GM21526 (cell line): ENCODE results near the gene ABHD8.
"Not testable (repeated sequence)": the region's sequence is repeated elsewhere in the genome, so short reads cannot be mapped to it uniquely, and the experiment has no call there.

ENCODE experiments used
- ATAC-seq: cut with Tn5 transposase; IDR thresholded peaks from one replicate; pipeline ENCODE4 v1.9.1; 2021; ENCODE audit warnings: moderate library complexity; ENCODE audit not compliant: unreplicated experiment, low FRiP score

ABHD8 gene

DNA sequence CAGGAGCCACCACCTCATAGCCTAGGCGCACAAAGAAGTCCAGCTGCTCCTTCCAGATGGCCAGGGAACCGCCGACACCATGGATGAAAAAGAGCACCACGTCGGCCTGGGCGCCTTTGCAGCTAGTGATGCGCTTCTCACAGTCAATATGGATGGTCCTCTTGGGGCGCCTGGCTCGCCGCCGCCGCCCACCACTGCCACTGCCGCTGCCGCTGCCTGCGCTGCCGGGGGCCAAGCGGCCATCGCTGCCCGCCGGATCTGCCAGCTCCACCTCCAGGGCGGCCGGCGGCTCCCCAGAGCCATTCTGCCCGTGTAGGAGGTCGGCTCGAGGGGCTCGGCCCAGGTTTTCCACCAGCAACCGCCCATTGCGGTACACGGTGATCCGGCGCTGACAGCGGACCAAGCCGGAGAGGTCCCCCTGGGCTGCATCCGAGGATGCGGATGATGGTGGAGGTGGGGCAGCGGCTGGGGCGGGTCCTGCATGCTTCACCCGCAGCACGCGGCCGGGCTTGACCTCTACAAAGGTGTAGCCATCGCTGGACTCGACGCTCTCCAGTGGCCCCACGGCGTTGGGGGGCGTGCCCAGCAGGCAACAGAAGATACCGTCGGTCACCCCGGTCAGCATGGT, 2.1 kb downstream of the ABHD8 start:
- no peak for ATAC-seq

DNA sequence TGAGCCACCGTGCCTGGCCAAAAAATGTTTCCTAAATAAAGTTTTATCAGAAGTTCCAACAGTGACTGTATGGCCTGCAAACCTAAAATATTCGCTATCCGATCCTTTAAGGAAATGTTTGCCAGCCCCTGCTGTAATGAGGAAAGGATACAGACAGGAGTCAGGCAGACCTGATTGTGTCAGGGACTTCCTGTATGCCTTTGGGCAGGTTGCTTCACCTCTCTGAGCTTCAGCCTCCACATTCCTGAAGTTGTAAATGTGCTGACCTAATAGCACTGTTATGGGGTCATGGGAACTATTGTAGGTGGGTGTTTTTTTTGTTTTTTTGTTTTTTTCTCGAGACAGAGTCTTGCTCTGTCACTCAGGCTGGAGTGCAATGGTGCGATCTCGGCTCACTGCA, 6.2 kb downstream of the ABHD8 start:
- no peak for ATAC-seq

DNA sequence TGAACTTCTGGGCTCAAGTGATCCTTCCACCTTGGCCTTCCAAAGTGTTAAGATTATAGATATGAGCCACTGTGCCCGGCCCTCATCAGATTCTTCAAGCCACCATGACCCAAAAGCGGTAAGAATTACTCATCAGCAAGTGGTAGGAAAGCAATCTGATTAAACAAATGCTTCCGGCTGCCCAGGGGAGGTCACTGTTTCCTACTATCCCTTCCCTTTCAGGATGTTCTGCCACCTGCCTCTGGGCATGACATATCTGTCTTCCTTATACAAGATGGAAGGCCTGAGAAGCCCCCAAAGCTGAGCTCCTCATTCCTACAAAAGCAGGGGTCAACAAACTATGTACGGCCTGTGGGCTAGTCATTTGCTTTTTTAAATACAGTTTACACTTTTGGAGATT, 7.0 kb downstream of the ABHD8 start:
- ATAC-seq = no peak

DNA sequence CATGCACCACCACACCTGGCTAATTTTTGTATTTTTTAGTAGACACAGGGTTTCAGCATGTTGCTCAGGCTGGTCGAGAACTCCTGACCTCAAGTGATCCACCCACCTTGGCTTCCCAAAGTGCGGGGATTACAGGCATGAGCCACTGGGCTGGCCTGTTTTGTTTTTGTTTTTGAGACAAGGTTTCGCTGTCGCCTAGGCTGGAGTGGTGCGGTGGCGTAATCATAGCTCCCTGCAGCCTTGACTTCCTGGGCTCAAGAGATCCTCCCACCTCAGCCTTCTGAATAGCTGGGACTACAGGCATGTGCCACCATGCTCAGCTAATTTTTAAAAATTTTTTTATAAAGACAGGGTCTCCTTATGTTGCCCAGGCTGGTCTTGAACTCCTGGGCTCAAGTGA, 7.7 kb downstream of the ABHD8 start:
- not testable (repeated sequence) for ATAC-seq

DNA sequence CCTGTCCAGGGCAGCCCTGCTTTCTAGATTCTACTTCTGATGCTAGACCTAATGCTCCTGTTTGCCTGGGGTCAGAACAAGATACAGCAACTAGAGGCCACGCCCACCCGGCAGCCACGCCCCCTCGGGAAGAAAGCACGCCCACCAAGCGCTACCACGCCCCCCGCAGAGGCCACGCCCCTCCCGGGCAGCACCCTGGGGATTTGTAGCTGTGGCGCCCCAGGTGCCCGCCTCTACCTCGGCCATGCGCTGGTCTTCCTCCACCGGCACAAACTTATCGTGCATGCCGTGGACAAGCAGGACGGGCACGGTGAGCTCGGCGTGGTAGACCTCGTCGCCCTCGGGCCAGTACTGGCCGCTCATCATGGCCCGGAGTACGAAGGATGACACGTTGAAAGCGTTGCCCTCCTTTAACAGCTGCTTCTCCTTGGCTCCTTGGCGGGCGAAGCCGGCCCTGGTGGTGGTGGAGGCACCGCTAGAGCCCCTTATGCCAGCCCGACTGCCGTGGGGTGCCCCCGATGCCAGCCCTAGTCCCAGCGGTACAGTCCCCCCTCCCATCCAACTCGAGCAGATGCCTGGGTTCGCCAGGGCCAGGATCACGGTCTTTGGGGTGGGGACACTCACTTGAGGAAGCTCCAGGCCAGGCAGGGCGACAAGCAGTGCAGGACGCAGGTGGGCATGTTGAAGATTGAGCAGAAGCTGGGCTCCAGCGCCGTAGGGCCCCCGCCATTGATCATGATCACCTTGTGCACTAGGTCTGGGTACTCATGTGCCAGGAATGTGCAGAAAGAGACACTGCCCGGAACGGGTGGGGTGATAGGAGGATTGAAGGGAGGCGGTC, 9.0 kb downstream of the ABHD8 start:
- no peak for ATAC-seq

DNA sequence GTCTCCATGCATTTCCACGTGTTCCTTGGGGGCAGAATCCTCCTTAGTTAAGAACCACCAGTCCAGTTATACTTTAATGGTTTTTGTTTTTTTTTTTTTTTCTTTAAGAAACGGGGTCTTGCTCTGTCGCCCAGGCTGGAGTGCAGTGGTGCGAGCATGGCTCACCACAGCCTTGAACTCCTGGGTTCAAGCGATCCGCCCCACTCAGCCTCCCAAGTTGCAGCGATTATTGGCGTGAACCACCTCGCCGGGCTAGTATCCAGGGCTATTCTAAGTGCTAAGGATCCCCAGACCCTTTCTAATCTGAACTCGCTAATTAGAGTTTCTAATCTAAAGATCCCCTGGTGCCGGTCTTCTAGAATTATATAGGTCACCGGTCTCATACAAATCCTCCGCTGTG, 9.6 kb downstream of the ABHD8 start:
- ATAC-seq = no peak

DNA sequence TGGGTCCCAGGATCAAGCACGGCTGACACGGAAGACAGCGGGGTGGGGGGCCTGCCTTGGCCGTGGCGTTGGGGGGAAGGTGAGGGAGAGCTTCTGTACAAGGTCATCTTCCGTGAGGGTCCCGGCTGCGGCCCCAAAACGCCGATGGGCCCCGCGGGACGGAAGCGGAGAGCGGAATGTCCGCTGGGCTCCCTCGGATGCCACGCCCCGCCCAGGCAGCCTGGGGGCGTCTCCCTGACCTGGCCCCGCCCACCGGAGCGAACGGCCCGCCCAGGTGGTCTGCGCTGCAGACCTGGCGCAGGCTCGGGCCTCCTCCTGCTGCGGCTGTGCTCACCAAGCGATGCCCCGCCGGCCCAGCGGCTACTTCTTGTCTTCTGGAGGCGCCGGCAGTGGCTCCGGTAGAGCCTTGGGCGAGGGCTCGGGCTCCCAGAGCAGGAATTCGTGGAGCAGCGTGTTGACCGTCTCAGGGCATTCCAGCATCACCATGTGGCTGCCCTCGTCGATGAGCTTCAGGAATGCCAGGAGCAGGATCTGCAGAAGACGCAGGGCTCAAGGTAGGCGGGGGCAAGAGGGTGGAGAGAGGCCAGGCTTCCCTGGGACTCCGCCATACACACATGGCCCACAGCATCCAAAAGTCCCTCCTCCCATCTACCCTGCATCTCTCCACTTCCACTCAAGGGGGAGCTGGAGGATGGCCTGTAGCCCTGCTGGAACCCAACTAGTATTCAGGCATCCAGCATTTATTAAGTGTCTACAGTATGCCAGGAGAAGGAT, 10.7 kb downstream of the ABHD8 start:
- ATAC-seq = peak; percentile 51

DNA sequence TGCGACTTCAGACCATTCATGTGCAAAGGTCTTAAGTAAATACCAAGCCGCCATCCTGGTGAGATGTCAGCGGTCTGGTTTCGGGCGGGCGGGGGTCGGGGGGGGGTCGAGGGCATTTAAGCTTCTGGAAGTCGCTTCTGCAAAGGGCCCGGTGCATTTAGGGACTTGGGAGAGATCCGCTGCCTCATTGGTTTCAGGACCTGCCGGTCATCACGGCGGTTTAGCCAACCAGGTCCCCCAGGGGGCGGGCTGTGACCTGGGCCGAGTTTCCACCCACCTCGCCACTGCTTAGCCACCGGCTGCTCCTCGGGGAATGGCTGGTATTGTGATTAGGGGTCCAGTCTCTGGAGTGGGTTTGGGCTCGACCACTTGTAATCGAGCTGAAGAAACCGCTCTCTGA, 13.7 kb downstream of the ABHD8 start:
- ATAC-seq = no peak

DNA sequence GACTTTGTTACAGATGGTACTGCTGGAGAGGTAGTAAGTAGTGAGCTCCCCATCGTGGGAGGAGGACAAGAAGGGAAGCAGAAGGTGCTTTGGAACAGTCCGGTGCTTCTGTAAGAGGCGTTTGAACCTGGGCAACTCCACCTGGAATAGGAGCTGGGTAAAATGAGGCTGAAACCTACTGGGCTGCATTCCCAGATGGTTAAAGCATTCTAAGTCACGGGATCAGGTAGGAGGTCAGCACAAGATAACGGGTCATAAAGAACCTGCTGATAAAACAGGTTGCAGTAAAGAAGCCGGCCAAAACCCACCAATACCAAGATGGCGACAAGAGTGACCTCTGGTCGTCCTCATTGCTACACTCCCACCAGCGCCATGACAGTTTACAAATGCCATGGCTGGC, 16.5 kb downstream of the ABHD8 start:
- no peak for ATAC-seq

DNA sequence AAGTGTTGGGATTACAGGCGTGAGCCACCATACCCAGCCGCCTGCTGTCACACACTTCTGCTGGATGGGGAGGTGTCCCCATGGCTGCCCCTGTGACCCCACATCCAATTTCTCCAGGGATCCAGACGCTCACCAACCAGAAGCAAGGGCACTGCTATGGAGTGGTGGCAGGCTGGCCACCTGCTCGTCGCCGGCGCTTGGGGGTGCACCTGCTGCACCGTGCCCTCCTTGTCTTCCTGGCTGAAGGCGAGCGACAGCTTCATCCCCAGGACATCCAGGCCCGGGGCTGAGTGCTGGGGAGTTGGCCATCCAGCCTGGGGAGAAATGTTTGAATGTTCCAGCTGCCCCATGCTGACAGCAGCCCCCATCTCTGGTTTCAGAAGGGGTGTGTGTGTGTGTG, 17.0 kb downstream of the ABHD8 start:
- no peak for ATAC-seq

DNA sequence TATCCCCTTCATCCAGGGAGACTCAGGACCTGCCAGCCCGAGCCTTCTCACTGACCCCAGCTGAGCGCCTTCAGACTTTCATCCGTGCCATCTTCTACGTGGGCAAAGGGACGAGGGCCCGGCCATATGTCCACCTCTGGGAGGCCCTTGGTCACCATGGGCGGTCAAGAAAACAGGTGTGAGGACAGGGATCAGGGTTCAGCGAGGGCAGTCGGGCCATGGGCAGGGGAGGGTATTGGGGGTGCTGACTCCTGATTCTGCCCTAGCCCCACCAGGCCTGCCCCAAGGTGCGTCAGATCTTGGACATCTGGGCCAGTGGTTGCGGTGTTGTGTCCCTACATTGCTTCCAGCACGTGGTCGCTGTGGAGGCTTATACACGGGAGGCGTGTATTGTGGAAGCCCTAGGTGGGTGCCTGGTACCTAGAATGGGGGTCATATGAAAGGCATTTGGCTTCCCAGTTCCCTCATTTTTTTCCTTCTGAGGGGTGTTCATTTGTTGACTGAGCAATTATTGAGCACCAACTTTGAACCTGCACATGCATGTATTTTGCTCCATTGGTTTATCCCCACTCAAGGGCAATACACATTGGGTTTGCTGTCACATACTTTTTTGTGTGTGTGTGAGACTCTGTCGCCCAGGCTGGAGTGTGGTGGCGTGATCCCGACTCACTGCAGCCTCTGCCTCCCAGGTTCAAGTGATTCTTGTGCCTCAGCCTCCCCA, 17.6 kb downstream of the ABHD8 start:
- no peak for ATAC-seq

DNA sequence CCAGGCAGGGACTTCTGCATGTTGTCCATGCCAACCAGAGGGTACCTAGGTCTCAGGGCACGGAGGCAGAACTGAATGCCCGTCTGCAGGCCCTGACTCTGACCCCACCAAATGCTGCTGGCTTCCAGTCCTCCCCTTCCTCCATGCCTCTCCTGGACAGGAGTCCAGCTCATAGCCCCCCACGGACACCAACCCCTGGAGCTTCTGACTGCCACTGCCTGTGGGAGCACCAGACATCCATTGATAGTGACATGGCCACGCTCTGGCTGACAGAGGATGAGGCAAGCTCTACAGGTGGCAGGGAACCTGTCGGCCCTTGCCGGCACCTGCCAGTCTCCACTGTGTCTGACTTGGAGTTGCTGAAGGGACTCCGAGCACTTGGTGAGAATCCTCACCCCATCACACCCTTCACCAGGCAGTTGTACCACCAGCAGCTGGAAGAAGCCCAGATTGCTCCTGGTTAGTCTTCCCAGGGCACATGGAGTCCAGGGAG, 19.7 kb downstream of the ABHD8 start:
- no peak for ATAC-seq

DNA sequence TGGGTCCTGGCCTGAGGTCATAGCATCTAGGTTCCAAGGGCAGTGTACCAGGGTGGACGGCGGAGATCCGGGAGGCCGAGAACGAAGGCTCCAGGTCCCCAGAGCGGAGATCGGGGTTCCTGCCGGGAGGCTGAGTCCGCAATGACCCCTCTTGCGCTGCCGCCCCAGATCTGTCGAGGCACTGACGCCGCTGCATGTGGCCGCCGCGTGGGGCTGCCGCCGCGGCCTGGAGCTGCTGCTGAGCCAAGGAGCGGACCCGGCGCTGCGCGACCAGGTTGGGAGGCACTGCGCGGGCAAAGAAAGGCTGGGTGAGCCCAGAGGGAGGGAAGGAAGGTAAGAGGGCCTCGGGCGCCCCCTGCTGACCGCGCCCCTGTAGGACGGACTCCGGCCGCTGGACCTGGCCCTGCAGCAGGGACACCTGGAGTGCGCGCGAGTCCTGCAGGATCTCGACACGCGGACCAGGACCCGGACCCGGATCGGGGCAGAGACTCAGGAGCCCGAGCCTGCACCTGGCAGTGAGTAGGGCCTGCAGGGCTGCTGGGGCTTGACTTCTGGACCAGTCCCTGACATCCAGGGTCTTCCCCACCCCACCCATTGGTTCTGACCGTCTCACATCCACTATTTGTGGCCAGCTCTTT, 20.6 kb downstream of the ABHD8 start:
- ATAC-seq = peak; percentile 54

DNA sequence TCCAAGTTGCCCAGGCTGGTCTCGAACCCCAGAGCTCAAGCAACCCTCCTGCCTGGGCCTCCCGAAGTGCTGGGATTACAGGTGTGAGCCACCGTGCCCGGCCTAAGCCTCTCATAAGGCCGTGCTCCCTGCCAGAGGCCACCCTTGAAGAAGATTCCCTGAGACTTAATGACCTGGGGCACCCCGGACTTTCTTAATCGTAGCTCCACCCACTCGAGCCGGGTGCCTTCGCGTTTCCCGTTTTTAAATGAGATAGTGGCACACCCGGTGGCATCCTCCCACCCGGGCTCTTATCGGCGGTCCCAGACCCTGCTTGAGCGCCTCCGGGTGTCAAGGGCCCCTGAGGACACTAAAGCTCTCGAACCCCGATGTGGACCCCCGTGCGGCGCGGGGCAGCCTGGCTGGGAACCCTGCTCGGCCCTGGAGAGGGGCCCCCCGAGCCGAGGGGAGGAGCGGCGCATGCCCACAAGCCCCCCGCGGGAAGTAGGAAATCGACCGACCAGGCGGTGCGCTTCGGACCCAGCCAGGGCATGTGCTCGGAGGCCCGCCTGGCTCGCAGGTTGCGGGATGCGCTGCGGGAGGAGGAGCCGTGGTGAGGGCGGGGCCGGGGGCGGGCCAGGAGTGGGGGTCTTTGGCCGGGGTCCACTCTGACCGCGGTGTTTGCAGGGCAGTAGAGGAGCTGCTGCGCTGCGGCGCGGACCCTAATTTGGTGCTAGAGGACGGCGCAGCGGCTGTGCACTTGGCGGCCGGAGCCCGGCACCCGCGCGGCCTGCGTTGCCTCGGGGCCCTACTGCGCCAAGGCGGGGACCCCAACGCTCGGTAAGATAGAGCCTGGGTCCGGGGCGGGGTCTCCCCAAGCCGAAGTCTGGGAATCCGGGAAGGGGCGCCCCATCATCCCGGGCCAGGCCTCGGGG, 21.6 kb downstream of the ABHD8 start, which contains the start of gene ANKLE1:
Gene ANKLE1 (plus strand): TSS at position 511 of the 914 bp plus-strand sequence. CDS start 20 bp downstream, at position 531.
- no peak for ATAC-seq

DNA sequence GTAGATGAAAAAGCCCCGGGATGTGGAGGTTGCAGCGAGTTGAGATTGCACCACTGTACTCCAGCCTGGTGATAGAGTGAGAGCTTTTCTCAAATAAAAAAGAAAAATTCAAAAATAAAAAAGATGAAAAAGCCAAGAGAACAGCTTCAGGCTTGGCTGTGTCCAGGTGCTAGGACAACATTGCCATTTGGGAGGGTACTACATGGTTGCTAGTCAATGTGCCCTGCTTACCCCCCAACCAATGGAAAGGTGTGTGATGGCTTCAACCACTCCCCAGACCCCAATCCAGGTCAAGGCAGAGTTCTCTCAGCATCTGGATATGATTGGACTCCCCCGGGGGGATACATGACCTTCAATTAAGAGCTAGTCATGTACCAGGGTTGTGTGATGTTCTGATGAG, 23.8 kb downstream of the ABHD8 start:
- ATAC-seq = no peak

DNA sequence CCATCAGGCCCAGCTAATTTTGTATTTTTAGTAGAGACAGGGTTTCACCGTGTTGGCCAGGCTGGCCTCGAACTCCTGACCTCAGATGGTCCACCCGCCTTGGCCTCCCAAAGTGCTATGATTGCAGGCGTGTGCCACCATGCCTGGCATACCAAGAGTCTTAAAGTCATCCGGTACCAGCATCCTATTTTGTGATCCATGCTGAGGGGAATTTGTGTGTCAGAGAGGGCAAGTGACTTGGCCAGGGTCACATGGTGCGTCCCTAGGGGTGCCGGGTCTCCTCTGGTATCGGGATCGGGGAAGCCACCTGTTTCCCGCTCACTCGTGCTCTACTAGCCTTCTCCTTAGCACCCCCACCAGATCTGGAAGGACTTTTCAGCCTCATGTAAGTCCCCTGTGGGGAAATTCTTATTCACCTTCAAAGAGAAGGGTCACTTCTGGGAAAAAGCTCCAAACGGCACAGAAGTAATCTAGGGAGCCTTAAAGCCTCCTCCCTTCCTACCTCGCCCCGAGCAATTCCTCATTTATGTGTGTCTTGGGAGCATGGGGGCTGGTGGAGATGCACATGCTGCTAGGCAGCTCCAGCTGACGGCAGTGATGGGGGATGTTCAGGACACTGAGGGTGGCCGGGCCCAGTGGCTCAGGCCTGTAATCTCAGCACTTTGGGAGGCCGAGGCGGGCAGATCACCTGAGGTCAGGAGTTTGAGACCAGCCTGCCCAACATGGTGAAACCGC, 27.6 kb downstream of the ABHD8 start:
- ATAC-seq = no peak

DNA sequence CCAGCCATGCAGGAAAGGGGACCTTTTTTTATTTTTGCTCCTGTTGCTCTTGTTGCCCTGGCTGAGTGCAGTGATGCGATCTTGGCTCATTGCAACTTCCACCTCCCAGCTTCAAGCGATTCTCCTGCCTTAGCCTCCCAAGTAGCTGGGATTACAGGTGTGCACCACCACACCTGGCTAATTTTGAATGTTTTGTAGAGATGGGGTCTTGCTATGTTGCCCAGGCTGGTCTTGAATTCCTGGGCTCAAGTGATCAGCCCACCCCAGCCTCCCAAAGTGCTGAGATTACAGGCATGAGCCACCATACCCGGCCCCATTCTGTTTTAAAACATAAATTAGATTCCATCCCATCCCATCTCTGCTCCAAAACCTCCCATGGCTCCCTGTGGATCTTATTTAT, 28.3 kb downstream of the ABHD8 start:
- ATAC-seq = not testable (repeated sequence)

DNA sequence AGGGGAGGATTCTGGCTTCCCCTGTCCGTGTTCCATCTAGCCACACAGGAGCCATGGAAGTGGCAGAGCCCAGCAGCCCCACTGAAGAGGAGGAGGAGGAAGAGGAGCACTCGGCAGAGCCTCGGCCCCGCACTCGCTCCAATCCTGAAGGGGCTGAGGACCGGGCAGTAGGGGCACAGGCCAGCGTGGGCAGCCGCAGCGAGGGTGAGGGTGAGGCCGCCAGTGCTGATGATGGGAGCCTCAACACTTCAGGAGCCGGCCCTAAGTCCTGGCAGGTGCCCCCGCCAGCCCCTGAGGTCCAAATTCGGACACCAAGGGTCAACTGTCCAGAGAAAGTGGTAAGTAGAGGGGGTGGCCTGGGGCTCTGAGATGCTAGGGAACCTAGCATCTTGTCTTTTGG, 34.5 kb downstream of the ABHD8 start:
- no peak for ATAC-seq
